Hematopoietic multipotent progenitor cell treated with erythropoietin and hydrocortisone succinate and interleukin-3 and kit ligand, for 15 days (in vitro differentiated cells): ENCODE measurements around the gene TOP3A.

Experiments
- DNase-seq: peaks from one replicate; pipeline ENCODE4 v3.0.0-alpha.2; 2015; ENCODE audit warnings: low spot score

TOP3A gene

DNA sequence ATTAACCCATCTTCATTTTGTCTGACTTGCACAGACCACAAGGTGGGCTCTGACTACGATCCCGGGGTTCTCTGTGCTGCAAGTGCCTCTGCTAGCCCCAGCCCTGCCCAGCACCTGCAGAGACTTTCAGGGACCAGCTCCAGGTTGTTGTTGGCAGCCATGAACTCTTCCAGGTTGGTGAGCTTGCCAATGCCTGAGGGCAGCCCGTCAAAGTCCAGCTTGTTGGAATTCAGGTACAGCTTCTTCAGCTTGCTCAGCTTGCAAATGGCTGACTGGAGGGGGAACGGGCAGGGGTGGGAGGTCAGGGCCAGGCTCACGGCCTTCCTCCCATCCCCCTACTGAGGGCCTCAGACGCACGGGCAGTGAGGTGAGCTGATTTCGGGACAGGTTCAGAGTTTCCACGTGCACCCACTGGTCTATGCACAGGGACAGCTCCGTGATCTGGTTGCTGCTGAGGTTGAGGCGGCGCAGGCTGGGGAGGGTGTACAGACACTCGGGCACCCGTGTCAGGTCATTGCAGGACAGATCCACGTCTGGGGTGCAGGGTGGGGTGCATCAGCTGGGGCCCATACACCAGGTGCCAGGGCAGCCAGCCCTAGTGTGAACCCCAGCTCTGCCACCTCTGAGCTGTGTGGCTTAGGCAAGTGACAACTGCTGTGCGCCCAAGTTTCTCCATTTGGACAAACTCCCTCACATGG lies 61.5 kb downstream of the TOP3A start:
- DNase-seq, result no peak

DNA sequence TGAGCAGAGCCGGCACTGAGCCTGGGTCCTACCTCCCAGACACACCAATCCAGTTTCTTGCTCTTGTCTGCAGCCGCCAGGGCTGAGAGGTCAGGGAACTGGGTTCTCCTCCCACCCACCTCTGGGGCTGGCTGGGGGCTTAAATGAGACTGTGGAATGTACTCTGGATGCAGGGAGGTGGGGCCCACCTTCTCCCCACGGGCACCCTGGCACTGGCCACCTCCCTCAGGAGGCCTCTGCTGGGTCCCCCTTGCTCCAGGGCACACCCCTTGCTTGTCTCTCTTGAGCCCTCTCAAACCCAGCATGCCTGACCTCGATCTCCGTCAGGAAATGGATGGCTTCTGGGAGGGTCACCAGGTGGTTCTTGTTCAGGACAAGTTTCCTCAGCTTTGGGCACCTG lies 62.6 kb downstream of the TOP3A start:
- no peak for DNase-seq

DNA sequence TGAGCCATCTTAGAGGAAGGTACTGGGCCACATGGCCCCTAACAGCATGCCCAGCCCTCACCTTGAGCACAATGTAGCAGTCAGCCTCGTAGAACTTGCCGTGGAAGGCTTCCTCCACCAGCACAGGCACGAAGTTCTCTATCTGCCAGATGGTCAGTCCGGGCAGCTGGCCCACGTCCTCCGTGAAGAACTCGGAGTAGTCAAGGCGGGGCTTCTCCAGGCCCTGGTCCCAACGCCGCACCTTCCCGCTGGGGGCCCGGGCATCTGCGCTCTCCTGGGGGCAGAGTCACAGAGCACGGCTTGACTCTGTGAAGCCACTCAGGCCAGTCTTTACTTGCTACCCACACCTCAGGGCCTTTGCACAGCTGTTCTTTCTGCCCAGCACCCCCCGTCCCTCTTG lies 63.6 kb downstream of the TOP3A start:
- DNase-seq, result no peak

DNA sequence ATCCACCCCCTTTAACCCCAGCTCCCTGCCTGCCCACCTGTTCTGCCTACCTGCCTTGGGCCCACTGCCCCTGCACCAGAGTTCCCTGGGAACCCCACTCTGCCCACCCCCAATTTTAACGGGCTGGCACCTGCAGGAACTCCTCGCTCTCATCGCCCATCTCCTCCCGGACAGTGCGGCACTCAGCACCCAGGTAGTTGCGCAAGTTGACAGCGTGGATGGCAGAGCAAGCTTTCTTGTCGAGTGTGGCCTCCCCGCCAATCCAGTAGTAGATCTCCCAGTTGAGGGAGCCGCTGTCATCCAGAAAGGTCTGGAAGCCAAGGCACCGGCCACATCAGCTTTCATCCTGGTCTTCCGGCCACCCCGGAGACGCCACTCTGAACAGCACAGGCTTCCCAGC lies 64.1 kb downstream of the TOP3A start:
- DNase-seq, result no peak

DNA sequence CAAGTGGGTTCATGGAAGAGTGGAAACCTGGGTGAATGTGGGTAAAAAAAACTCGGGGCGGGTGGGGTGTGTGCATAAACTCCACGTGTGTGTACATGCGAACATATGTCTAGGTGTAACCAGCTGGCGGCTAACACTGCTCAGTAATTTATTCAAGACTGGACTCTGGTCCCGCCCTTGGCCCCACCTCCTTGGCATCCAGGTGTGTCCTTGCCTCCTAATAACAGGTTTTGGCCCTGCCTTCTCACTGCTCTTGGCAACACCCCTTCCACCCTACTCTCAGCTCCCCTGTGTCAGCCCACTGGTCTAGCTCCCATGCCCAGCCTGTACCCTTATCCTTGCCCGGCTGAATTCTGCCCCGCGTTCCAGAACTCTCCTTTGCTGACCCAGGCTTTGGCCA lies 64.5 kb downstream of the TOP3A start:
- no peak for DNase-seq

DNA sequence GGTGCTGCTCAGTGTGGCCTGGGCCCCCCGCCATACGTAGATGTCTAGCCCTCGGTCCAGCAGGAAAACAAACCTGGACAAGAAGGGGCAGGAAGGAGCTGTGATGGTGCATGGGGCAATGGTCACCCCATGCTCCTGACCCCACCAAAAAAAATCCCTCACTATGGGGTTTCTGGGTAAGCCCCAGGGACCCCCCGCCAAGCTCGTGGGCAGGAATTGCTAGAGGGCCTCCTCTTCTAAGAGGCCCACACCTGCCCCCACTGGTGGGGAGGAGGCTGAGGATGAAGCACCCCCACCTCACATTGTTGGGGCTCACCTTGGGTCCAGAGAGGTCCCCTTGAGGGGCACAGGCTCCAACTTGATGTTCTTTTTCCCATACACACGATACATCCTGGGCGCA lies 66.0 kb downstream of the TOP3A start:
- no peak for DNase-seq

DNA sequence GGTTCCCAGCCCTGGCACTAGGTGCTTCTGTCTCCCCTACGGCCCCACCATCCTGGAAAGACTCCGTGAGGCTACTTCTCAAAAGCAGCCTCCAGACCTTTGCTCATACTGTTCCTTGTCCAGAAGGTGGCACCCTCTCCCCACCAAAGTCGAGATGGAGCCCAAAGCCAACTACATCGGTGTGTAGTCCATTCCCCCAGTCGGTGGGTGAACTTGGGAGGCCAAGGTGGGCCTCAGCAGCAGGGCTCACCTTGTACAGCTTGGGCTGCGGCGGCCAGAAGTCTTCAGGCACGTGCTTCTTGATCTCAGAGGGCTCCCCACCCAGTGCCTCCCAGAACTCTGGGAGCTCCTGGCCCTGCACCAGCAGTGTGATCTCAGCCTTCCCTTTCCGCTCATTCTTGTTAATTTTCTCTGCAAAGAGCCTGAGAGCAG lies 66.5 kb downstream of the TOP3A start:
- peak; percentile 75 for DNase-seq

DNA sequence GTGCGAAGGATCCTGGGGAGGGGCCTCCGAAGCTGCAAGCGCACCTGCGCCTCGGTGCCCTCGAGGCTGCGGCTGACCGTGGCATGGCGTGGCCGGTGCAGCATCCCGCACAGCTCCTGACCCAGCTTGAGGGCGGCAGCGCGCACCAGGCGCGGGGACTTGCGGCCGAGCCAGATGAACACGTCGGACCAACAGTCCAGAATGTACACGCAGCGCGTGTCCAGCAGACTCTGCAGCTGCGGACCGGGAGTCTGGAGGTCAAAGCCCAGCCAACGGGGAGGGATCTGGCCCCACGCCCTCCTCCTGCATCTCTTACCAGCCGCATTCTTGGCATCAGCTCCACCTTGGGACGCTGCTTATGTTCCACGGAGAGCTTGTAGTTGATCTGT lies 67.2 kb downstream of the TOP3A start:
- DNase-seq, result no peak

DNA sequence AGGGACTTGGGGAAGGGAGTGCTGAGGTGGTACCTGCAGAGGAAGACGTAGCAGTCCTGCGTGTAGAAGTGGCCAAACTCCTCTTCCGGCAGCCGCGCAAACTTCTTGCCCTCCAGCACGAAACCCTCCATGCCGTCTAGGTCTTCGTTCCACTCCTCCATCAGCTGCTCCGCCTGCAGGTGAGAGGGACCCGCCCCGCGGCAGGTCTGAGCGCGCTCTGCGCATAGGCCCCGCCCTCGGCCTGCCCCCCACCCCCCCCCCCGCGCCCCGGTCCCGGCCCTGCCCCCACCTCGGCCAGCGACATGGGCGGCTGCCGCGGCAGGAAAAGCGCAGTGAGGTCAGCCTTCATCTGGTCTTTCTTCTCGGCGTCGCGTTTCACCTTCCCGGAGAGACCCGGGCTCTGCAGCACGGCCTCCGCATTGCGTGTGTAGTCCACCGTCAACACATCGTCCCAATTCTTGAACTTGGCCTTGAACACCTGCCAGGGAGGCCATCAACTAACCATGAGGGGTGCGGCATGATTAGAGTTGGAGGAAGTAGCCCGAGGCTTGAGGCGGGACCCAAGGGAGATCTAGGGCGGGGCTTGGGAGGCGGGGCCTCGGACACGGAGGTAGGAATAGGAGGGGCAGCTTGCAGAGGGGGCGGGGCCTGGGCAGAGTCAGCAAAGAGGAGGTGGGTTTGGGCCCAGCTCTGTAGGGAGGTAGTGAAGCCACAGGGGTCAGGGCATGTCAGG lies 67.7 kb downstream of the TOP3A start:
- peak; percentile 37 for DNase-seq

DNA sequence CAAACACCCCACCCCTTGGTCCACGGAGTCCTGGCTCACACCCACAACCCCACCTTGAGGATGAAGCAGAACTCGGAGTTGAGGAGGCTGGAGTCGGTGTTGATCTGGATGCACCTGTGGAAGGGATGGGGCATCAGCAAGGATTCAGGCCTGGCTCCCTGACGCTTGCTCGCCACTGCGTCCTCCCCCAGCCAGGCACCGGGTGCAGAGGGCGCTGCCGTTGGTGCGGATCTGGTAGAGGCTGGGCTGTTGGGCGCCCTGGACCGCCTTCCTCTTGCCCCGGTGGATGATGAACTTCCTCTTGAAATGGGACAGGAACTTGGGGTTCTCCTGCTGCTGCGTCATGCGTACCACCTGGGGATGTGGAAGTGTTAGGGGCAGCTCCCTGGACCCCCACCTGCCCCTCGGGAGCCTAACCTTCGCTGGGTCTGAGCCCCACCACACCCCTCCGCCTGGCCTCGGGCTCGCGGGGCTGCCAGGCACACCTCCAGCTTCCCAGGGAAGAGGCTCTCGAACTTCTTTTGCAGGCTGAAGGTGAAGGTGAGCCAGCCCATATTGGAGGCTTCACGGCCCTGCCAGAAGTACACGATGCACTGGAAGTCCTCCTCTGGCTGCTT lies 68.6 kb downstream of the TOP3A start:
- no peak for DNase-seq

DNA sequence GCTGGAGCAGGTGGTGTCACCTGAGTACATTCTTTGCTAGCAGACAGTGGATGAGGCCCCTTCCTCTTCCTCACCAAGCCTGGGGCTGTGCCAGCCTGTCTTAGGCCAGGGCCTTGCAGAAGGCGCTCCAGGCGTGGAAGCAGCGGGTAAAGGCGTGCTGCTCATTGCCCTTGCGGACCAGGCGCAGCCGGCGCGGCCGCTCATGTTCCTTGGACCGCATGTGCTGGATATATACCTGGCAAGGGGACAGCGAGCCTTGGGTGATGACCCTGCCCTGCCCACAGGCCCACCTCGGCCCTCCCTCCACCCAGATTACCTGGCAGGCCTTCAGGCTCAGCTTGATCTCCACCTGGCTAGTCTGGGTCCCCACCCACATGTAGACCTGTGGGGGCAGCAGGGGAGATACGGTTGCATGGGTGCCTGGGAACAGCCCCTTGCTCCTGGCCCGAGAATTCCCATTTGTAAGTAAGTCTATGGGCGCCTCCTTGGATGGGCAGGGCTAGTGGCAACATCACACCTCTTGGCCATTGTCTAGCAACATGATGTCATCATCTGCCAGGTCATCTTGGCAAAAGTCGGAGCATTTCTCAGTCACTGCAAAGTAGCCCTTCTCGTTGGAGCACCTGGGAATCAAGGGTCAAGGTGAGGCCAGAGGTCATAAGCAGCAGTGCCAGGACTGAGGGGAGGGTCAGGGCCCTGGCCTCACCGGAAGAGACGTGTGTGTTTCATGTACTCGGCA lies 69.6 kb downstream of the TOP3A start:
- no peak for DNase-seq

DNA sequence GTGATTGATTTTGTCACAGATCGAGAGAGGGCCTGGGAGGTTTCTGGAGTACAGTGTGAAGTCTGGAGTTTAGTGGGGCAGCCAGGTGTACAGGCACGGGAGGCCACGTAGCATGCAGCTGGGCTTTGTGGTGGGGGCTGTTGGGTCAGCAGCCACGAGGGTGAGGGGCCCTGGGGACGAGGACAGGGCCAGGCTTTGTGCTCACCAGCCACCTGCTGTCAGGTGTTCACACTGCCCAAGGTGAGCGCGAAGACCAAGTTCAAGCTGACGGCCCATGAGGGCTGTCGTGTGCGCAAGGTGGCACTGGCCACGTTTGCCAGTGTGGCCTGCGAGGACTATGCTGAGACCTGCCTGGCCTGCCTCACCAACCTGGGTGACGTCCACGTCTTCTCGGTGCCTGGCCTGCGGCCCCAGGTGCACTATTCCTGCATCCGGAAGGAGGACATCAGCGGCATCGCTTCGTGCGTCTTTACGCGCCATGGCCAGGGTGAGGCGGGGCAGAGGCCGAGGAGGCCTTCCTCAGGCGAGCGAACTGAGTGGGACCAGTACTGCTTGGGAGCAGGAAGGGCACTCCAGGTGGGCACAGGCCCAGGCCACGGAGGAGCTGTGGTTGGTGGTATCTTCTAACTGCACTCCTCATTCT lies 73.4 kb downstream of the TOP3A start:
- no peak for DNase-seq

DNA sequence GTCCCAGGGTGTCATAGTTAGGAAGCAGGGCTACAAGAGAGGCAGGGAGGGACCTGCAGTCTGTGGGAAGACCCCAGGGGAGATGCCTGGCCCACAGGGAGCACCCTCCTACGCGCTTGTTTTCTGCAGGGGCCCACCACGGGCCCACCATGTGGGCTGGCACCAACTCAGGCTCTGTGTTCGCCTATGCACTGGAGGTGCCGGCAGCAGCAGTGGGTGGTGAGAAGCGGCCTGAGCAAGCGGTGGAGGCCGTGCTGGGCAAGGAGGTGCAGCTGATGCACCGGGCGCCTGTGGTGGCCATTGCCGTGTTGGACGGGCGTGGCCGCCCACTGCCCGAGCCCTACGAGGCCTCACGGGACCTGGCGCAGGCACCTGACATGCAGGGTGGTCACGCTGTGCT lies 74.3 kb downstream of the TOP3A start:
- DNase-seq, result no peak

DNA sequence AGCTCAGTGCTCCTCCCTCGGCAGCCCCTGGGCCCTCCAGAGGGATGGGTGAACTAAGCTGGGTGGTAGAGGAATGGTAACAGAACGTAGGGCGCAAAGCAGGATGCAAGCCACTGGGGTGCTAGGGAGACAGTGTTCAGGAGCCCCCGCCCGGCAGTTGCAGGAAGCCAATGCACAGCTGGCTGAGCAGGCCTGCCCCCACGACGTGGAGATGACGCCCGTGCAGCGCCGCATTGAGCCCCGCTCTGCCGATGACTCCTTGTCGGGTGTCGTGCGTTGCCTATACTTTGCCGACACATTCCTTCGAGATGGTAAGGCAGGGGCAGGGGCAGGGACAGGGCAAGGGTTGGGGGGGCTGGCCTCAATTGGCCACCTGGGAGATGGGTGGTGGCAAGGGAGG lies 76.5 kb downstream of the TOP3A start:
- no peak for DNase-seq

DNA sequence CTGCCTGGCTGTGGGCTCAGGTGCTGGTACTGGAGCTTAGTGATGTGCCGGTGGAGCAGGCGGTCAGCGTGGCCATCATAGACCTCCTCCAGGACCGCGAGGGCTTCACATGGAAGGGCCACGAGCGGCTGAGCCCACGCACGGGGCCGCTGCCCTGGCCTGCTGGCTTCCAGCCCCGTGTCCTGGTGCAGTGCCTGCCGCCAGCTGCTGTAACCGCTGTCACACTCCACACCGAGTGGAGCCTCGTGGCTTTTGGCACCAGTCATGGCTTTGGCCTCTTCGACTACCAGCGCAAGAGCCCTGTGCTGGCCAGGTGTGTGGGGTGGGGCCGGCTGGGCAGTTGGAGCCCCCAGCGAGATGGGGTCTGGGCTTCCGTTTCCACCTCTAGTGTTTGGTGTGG lies 77.3 kb downstream of the TOP3A start:
- DNase-seq, result no peak

DNA sequence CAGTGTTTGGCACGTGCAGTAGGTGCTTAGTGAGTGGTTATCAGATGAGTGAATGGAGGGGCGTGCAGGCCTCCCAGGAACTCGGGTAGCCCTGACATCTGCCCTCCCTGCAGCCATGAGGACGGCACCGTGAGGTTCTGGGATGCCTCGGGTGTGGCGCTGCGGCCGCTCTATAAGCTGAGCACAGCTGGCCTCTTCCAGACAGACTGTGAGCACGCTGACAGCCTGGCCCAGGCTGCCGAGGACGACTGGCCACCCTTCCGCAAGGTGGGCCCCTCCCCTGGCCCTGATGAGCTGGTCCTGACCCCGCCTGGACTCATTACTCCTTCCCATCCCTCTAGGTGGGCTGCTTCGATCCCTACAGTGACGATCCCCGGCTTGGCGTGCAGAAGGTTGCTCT lies 78.3 kb downstream of the TOP3A start:
- DNase-seq, result no peak

DNA sequence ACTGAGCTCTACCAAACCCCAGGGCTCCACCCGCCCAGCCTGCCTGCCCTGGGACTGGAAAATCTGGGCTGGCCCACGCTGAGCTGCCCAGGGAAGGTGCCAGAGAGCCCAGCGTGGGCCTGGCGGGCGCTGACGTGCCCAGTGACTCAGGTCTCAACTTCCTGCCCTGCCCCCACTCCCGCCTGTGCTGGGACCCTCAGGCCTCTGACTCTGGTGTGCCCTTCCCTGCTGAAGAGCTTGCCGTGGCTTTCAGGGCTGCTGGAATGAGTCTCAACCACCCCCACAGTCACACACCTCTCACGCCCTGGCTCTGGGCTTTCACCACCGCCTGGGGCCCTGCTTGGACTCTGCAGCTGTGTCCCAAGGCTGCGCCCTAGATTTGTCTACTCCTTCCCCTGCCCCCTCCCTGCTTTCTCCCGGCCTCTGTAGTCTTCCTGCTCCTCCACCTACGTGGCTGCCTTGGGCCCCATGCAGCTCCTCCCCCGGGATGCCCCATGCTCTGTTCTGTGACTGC lies 79.0 kb downstream of the TOP3A start:
- DNase-seq, result no peak

DNA sequence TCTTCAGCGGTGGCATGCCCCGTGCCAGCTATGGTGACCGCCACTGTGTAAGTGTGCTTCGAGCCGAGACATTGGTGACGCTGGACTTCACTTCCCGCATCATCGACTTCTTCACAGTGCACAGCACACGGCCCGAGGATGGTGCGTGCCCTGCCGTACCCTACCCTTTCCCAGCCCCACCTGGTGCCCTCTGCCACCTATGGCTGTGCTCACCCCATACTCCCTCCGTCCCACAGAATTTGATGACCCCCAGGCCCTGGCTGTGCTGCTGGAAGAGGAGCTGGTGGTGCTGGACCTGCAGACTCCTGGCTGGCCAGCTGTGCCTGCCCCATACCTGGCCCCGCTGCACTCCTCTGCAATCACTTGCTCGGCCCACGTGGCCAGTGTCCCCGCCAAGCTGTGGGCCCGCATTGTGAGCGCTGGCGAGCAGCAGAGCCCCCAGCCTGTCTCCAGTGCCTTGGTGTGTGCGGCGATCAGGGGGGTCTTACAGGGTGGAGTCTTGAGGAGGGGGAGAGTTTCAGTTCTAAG lies 79.9 kb downstream of the TOP3A start:
- DNase-seq, result no peak

DNA sequence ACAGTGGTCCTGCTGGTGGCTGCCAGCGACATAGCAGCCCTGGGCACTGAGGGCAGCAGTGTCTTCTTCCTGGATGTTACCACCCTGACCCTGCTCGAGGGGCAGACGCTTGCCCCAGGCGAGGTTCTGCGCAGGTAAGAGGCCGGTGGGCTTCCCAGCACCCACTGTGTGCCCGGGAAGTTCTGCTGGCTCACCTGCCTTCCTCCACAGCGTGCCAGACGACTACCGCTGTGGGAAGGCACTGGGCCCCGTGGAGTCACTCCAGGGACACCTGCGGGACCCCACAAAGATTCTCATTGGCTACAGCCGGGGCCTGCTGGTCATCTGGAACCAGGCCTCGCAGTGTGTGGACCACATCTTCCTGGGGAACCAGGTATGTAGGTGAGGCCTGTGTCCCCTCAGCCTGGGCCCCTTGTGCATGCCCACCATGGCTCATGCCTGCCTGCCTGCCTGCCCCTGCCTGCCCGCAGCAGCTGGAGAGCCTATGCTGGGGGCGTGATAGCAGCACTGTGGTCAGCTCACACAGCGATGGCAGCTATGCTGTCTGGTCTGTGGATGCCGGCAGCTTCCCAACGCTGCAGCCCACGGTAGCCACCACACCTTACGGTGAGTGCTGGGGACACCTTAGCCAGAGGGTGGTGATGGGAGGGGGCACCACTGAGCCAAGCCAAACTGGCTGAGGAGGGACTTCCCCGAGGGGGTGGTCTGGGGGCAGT lies 80.8 kb downstream of the TOP3A start:
- DNase-seq, result no peak

DNA sequence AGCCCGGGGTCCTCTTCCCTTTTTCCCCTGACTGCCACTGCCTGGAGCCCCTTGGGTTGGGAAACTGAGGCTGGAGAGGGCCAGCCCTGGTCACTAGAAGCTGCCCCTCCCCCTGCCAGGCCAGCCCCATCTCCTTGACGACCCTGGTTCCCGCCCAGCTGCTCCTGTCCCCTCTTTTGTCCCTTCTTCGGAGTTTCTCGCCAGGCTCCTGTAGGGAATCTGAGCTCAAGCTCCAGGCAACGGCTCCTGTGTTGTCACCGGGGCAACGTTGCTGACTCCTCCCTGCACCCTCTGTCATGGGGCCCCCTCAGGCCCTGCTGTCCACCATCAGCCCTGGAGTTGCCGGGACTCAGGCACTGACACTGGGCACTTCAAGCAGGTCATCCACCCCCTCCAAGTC lies 83.6 kb downstream of the TOP3A start:
- DNase-seq, result no peak
